ENCODE measurements around the gene STRN.
A peak's percentile ranks its signal among the peaks of the same experiment; 100 is the strongest.
"Not testable (repeated sequence)": the region's sequence is repeated elsewhere in the genome, so short reads cannot be mapped to it uniquely, and the experiment has no call there.

The STRN gene

DNA sequence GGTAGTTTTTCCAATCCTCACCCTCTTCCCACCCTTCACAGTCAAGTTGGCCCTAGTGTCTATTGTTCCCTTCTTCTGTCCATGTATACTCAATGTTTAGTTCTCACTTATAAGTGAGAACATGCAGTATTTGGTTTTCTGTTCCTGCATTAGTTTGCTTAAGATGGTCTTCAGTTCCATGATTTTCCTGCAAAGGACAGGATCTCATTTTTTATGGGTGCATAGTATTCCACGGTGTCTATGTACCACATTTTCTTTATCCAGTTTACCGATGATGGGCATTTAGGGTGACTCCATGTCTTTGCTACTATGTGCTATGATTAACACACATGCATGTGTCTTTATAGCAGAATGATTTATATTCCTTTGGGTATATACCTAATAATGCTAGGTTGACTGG lies 104.4 kb downstream of the STRN start:
- in situ Hi-C loops (cut with HindIII; ENCODE audit: low pct_ligation_motif_present, low pct_unique_long_range_greater_than_20kb, low sequenced_read_pairs) = no loop called here
- DNase-seq = no peak

DNA sequence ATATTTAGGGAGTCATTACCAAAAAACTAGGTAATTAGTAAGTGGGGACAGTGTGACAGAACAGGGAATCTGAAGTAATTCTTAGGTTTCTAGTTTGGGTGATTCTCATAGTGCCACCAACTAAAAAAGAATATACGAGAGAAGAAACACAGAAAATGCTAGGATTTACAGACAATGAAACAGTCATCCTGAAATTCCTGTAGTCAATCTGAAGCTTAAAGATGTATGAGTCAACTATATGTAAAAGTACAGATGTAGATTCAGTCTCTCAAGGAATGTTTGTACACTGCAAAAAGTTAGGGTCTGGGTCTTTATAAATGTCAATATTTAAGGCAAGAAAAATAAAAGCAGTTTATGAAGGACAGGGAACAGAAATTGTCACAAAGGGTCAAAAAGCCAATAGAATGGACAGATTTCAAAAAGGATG lies 107.0 kb downstream of the STRN start:
- no peak for DNase-seq
- in situ Hi-C loops (cut with HindIII; ENCODE audit: low pct_ligation_motif_present, low pct_unique_long_range_greater_than_20kb, low sequenced_read_pairs) = no loop called here

DNA sequence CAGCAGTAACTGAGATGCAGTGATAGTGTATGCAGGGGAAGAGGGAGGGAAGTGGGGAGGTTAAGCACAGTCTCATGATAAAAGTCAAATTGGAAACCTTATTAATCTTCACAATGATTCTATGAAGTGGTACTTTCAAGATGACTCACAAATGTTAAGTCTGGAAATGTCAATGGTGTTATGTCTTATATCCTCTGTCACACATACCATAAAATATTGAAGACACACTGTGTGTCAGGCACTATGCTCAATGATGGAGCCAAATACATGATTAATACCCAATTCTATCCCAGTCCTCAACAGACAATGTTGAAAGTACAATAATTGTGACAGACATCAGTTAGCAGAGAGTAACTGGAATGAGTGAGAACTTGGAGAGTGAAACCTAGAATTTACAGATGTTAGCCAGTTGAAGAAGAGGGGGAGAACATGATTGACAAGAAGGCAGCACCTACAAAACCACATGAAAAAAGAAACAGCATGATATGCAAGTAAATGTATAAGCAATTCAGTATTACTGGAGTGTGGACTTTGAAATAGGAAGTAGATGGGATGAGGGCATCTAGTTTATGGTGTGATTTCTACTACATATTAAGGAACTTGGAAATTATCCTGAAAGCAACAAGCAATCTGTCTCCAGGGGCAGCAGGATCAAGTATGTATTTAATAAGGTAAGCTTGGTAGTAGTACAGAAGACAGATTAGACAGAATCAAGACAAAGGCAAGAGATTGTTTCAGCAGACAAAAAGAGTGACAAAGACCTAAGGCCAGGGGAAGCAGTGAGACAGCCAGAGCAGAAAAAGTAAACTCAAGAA lies 107.6 kb downstream of the STRN start:
- in situ Hi-C loops (cut with HindIII; ENCODE audit: low pct_ligation_motif_present, low pct_unique_long_range_greater_than_20kb, low sequenced_read_pairs) = no loop called here

DNA sequence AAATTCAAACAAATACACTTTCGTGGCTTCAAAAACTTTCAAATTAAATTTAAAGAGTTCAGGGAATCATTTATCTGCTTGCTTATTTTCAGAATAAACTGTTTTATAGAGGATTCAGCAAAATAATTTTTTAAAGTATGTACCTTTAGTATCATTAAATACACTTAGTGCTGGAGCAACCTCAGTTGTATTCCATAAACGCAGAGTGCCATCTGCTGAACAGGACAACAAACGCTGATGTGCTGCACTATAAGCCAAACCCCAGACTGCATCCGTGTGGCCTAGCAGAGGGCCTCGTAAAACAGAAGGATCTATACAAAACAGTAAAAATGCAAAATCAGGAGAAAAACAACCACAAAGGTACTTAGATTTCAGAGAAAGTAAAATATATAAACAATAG lies 108.6 kb downstream of the STRN start:
- DNase-seq = no peak
- in situ Hi-C loops (cut with HindIII; ENCODE audit: low pct_ligation_motif_present, low pct_unique_long_range_greater_than_20kb, low sequenced_read_pairs) = no loop called here

More for the DNA sequence above, 107.6 kb downstream of the STRN start:
- DNase-seq = no peak

DNA sequence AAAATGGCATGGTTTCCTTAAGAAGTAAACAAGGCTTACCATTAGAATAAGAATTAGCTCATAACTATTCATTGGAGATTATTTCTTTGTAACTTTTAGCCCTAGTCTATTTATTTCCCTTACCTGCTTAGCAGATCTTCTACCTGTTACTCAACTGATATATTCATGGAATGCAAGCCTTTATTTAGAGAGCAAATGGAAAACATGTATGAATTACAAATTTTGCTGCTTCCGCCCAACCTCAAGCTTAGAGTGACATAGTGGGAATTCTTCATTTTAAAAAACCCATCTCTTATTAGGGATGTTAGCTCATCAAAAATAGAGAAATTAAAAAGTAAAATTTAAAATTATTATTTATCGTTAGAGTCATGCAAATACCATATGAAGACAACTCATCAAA lies 110.9 kb downstream of the STRN start:
- in situ Hi-C loops (cut with HindIII; ENCODE audit: low pct_ligation_motif_present, low pct_unique_long_range_greater_than_20kb, low sequenced_read_pairs) = no loop called here
- DNase-seq = no peak

DNA sequence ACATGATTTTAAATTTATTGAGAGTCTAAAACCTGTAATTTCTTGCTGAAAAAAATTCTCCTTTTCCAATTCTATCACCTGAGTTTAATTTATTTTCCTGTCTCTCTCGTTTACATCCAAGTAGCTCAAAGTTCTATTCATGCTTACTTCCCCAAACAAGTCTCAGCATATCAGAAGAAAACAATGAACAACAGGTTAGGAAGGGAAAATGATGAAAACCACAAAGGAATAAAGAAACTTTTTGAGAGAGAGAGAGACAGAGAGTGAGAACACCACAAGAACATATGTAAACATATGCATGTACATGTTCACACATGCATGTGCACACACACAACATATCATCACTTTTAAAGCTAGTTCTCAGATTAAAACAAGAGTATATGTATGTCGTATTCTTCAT lies 112.1 kb downstream of the STRN start:
- DNase-seq = no peak
- in situ Hi-C loops (cut with HindIII; ENCODE audit: low pct_ligation_motif_present, low pct_unique_long_range_greater_than_20kb, low sequenced_read_pairs) = no loop called here

DNA sequence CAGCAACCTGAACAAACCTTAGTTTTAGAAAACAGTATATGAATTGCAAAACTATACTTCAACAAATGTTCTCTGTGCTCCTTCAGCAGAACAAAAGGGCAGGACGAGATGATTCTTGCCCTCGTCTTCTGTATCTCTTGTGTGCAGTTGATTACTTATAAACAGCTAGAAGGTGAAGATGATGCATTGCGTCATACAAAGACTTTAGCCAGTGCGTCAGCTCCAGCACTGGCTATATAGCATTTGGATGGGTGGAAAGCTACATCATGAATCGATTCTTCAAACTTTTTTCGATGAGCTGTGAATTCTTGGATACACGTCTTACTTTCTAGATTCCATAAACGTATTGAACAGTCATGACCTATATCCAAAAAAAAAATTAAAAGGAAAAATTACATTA lies 117.1 kb downstream of the STRN start:
- DNase-seq = no peak
- in situ Hi-C loops (cut with HindIII; ENCODE audit: low pct_ligation_motif_present, low pct_unique_long_range_greater_than_20kb, low sequenced_read_pairs) = no loop called here

DNA sequence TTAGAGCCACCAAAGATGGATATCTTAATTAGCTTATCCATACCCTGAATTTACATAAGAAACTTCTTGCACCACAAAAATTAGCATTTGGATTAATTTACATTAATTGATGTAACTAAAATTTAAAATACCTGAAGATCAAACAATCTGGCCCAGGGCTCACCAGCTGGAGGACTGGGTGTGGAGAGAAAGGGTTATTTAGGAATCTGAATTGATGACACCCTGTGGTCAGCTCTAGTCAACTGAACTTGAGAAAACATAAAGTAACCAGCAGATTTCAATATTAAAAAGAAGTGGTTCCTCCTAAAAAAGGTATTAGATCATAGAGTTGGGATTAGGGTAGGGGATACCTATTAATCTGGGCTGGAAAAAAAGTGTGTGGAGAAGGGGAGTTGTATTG lies 122.5 kb downstream of the STRN start:
- in situ Hi-C loops (cut with HindIII; ENCODE audit: low pct_ligation_motif_present, low pct_unique_long_range_greater_than_20kb, low sequenced_read_pairs) = no loop called here
- DNase-seq = no peak

DNA sequence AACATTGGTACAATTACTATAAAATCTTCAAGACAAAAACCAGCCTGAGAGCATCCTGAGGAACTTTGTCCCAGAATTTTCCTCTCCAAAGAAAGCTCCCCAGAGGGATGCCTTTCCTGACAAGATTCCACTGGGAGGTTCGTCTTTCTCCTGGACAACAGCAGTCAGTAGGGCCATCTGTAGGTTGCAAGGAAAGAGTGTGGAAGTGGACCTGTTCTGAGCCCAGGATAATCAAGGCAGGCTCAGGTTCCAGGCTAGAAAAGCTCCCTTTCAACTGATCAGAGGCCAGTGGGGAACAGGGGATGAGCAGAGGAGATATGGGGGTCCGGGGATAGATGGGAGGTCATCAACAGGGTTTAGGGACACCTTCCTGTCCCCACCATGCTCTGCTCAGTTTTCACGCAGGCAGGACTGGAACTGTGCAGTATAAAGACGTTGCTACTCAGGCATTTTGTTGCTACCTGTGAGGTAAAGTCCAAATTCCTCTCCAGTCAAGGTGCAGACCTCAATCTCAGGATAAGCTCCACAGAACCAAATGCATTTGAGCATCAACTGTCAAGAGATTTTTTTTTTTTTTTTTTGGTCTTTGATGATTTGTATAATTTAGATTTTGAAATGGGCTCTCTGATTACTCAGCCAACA lies 126.2 kb downstream of the STRN start:
- no peak for DNase-seq
- in situ Hi-C loops (cut with HindIII; ENCODE audit: low pct_ligation_motif_present, low pct_unique_long_range_greater_than_20kb, low sequenced_read_pairs) = no loop called here

DNA sequence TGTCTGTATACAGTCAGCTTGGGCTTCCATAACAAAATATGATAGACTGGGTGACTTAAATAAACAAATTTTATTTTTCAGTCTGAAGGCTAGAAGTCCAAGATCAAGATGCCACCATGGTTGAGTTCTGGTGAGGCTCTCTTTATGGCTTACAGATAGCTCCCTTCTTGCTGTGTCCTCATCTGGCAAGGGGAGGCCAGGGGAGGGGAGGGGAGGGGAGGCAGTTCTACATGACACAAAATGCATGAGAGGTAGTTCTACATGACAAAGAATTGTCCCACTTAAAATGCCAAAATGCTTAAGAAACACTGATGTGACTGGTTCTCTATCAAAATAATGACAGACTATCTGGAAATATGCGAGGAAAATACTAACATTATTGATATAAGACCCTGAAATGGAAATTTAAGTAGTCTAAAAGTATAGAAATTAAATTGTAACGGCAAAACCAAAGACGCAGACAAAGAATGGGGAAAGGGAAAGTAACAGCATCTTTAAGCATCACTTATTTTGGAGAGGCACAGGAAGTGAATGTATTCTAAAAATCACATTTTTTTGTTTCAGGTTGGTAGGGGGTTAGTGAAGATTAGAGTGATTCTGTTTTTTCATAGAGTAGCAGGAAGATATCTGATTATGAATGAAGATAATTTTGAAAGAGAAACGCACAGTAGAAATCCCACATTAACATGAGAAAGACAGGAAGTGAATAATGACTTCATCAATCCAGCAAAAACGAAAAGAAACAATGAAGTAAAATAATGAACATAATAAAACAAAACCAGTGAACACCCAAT lies 131.4 kb downstream of the STRN start:
- DNase-seq = no peak
- in situ Hi-C loops (cut with HindIII; ENCODE audit: low pct_ligation_motif_present, low pct_unique_long_range_greater_than_20kb, low sequenced_read_pairs) = no loop called here

DNA sequence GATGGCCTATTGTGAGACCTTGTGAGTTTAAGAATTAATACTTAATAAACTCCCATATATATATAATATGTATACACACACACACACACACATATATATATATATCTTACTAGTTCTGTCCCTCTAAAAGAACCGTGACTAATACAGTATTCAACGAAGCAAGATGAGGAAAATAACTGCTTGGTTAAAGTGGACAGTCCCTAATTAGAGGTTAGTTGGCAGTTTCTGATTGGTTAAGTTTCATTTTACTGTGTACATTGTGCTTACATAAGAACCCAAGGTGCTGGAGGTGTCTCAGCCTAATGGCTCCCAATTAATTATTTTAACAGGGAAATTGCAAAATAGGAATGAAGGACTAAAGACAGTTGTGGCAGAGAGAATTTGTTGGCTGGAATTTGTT lies 132.1 kb downstream of the STRN start:
- no peak for DNase-seq
- in situ Hi-C loops (cut with HindIII; ENCODE audit: low pct_ligation_motif_present, low pct_unique_long_range_greater_than_20kb, low sequenced_read_pairs) = no loop called here

DNA sequence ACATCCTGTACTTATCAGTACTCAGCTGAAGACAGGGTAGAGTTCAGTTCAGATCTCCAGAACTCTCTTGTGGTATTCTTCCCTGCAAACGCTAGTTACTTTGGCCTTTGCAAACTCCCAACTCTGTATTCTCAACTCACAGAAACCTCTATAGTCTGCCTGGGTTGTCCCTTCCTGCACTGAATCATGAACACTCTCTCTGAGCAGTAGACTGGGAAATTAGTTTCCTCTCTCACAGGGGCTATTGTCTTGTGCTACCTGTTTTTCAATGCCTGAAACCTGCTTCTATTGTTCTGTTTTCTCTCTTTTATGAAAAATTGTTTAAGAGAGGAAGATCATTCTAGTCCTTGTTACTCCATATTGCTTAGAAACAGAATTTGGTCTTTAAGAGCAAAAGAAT lies 135.2 kb downstream of the STRN start:
- in situ Hi-C loops (cut with HindIII; ENCODE audit: low pct_ligation_motif_present, low pct_unique_long_range_greater_than_20kb, low sequenced_read_pairs) = no loop called here
- DNase-seq = no peak

DNA sequence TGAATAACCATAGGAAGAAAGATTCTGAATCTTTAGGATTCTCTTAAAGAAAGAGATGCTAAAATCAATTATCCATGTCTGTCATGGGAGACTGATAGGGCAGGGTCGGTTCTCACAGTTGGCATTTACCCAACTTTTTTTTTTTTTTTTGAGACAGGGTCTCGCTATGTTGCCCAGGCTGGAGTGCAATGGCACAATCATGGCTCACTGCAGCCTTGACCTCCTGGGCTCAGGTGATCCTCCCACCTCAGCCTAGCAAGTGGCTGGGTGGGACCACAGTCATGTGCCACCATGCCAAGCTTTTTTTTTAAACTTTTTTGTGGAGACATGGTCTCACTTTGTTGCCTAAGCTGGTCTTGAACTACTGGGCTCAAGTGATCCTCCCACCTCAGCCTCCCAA lies 141.7 kb downstream of the STRN start:
- DNase-seq; in situ Hi-C loops (cut with HindIII; ENCODE audit: low pct_ligation_motif_present, low pct_unique_long_range_greater_than_20kb, low sequenced_read_pairs): not testable (repeated sequence)

DNA sequence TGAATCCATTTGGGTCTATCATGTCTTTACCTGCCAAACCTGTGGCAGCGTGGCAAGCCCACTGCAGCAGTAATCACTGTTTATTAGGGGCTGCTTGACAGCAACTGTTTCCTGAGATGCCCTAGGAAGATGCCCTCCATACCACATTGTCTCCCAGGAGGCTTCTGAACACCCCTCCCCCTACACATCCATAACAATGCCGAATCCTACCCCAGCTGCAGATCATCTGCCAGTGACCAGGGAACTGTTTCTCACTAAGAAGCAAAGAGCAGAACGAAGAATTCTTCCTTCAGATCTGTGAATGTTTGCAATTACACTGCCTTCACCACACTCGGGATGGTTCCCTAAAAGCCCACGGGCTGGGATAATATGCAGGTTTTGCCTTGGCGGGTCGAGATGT lies 142.1 kb downstream of the STRN start:
- DNase-seq = no peak
- in situ Hi-C loops (cut with HindIII; ENCODE audit: low pct_ligation_motif_present, low pct_unique_long_range_greater_than_20kb, low sequenced_read_pairs) = no loop called here

DNA sequence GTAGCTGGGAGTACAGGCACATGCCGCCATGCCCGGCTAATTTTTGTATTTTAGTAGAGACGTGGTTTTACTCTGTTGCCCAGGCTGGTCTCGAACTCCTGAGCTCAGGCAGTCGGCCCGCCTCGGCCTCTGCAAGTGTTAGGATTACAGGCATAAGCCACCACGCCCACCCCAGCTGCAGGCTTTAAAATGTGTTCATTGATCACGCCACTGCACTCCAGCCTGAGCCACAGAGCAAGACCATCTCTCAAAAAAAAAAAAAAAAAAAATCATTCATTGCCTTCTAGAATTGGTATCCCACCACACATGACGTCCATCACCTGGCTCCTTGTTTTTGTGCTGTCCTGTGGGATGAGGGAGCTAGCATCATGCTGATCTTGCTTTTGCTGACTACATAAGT lies 142.5 kb downstream of the STRN start:
- DNase-seq = no peak
- in situ Hi-C loops (cut with HindIII; ENCODE audit: low pct_ligation_motif_present, low pct_unique_long_range_greater_than_20kb, low sequenced_read_pairs) = no loop called here

DNA sequence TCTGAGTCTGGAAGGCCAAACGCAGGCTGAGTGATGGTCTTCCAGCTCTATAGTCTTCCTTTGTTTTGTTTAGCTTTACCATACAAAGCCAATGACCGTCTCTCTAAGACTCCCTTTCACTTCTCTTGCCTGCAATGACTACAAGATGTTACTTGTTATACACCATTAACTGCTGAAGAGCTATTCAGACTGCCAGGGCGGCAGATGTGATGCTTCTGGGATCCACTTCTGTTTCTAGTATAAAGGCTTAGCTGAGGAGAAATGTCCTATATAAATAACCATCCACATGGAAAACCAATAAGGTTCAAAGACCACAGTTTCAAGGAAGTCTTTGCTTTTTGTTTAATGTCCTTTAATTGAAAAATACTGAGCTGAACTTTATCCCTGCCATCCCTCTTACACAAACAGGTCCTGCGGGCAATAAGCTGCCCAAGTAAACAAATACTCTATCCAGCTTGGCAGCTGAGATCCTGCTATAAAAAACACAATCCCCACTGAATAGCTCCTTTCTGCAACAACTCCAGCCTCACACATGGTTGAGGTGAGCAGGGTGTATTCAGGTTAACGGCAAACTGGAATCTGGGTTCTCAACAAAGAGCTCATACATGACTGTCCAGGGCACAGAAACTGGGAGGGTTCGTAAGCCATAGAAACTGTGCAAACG lies 145.3 kb downstream of the STRN start:
- in situ Hi-C loops (cut with HindIII; ENCODE audit: low pct_ligation_motif_present, low pct_unique_long_range_greater_than_20kb, low sequenced_read_pairs) = no loop called here
- DNase-seq = no peak

DNA sequence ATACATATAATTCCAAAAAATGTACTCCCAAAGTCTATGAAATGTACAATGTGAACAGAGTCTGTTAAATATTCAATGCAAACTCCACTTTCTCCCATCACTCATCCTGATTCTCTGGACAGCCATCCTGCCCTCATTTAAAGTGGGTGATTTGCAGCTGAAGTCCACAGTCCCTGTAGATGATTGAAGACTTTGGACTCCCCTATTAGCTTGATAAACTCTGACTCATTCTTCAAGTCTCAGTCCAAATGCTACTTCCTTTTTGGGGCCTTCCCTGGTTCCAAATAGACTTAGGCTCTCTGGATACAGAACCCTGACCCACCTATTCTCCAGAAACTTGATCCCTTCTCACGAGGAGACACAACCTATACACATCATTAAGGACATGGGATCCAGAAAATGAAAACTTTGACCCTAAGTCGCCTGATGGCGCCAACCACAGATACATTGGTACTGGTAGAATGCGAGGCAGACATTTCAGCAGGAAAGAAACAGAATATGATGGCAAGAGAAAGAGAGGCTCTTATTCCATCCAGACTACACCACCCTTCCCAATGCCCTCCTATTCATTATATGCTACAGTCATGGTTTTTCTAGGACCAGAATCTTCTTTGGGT lies 147.1 kb downstream of the STRN start:
- no peak for DNase-seq
- in situ Hi-C loops (cut with HindIII; ENCODE audit: low pct_ligation_motif_present, low pct_unique_long_range_greater_than_20kb, low sequenced_read_pairs) = no loop called here

DNA sequence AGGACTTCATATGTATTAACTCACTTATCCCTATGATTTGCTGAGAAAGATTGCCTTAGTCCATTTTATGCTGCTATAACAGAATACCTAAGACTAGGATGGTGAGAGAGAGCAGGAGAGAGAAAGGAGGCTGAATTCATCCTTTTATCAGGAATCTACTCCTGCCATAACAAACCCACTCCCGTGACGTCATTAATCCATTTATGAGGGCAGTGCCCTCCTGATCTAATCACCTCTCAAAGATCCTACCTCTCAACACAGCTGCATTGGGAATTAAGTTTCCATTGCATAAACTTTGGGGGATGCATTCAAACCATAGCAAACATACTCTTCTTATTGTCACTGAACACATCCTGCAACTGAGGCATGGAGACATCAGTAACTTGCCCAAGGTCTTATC lies 147.8 kb downstream of the STRN start:
- DNase-seq = no peak

DNA sequence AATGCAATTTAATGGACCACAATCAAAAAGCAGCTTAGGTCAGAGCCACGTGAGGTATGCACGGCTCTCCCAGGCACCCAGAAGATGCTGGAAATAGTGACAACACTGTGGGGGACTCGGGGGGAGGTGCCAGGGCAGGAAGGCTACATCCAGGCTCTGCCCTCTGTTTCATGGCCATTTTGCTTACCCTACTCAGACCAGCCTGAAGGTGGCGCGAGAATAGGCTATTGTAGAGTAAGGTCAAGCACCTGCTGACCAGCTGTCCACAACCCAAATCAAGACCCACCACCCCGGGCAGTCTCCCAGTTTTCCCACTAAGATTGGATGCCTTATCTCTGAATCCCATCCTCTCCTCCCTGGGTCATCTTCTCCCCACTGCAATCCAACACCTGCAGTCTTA lies 154.1 kb downstream of the STRN start:
- DNase-seq = peak; percentile 32
- in situ Hi-C loops (cut with HindIII; ENCODE audit: low pct_ligation_motif_present, low pct_unique_long_range_greater_than_20kb, low sequenced_read_pairs) = no loop called here

More for the DNA sequence above, 147.8 kb downstream of the STRN start:
- in situ Hi-C loops (cut with HindIII; ENCODE audit: low pct_ligation_motif_present, low pct_unique_long_range_greater_than_20kb, low sequenced_read_pairs) = no loop called here

Data from ACHN (cell line).